ENCODE measurements around the gene CRYBB2. TPM values are rescaled to one million over a fixed set of nuclear protein-coding genes. Genes with fewer than 3 reads are reported as not detected.
"Not testable (repeated sequence)": the region's sequence is repeated elsewhere in the genome, so short reads cannot be mapped to it uniquely, and the experiment has no call there.

CRYBB2 gene
- total RNA-seq, 1 experiment from 2014 or later: 0.24 TPM

- no peaks in the 10 kb centered on the region for H3K9me3 ChIP-seq (replicated peaks)
- no peak overlapping the region for H3K27ac ChIP-seq
- H3K4me1 ChIP-seq: no peaks in the 10 kb centered on the region
- DNase-seq: peak; percentile 89 to 91
- H3K4me3 ChIP-seq: no peak overlapping the region
- H3K27me3 ChIP-seq: peaks cover 15% of the 10 kb centered on the region
- H3K36me3 ChIP-seq: no peaks in the 10 kb centered on the region
These were observed 16.3 kb downstream of the CRYBB2 start for GRCh38 chr22:25235547-25236290.

GRCh38 chr22:25236417-25236816 lies 17.0 kb downstream of the CRYBB2 start:
- H3K4me3 ChIP-seq: no peak overlapping the region
- no peaks in the 10 kb centered on the region for H3K4me1 ChIP-seq
- no peak for DNase-seq
- no peaks in the 10 kb centered on the region for H3K36me3 ChIP-seq
- H3K27ac ChIP-seq: no peak overlapping the region
- H3K9me3 ChIP-seq (replicated peaks): no peaks in the 10 kb centered on the region
- H3K27me3 ChIP-seq: peaks cover 17% of the 10 kb centered on the region

- no peaks in the 10 kb centered on the region for H3K4me1 ChIP-seq
- no peak for DNase-seq
- H3K27me3 ChIP-seq: peaks cover 17% of the 10 kb centered on the region
- no peaks in the 10 kb centered on the region for H3K9me3 ChIP-seq (replicated peaks)
- H3K4me3 ChIP-seq: no peak overlapping the region
- no peak overlapping the region for H3K27ac ChIP-seq
- H3K36me3 ChIP-seq: no peaks in the 10 kb centered on the region
These were observed 18.1 kb downstream of the CRYBB2 start for GRCh38 chr22:25237503-25237902.

- peaks cover 17% of the 10 kb centered on the region for H3K27me3 ChIP-seq
- H3K27ac ChIP-seq; H3K36me3 ChIP-seq; H3K9me3 ChIP-seq (replicated peaks); DNase-seq; H3K4me3 ChIP-seq; H3K4me1 ChIP-seq: not testable (repeated sequence)
These were observed 18.6 kb downstream of the CRYBB2 start for GRCh38 chr22:25238058-25238457.

GRCh38 chr22:25255169-25255568 lies 35.7 kb downstream of the CRYBB2 start:
- not testable (repeated sequence) for H3K27me3 ChIP-seq; H3K4me1 ChIP-seq; H3K27ac ChIP-seq; H3K4me3 ChIP-seq; DNase-seq; H3K36me3 ChIP-seq; H3K9me3 ChIP-seq (replicated peaks)

GRCh38 chr22:25267567-25267966 lies 48.1 kb downstream of the CRYBB2 start:
- H3K27ac ChIP-seq; H3K4me1 ChIP-seq; H3K27me3 ChIP-seq; H3K9me3 ChIP-seq (replicated peaks); DNase-seq; H3K36me3 ChIP-seq; H3K4me3 ChIP-seq: not testable (repeated sequence)

- H3K27me3 ChIP-seq; DNase-seq; H3K27ac ChIP-seq; H3K4me3 ChIP-seq; H3K9me3 ChIP-seq (replicated peaks); H3K4me1 ChIP-seq; H3K36me3 ChIP-seq: not testable (repeated sequence)
These were observed 49.5 kb downstream of the CRYBB2 start for GRCh38 chr22:25268902-25269301.

- not testable (repeated sequence) for H3K4me1 ChIP-seq, DNase-seq
These were observed 50.6 kb downstream of the CRYBB2 start for GRCh38 chr22:25270061-25270460.

GRCh38 chr22:25273231-25273630 lies 53.8 kb downstream of the CRYBB2 start:
- not testable (repeated sequence) for H3K9me3 ChIP-seq (replicated peaks); H3K27ac ChIP-seq; H3K4me1 ChIP-seq; H3K4me3 ChIP-seq; H3K27me3 ChIP-seq; DNase-seq; H3K36me3 ChIP-seq

More at GRCh38 chr22:25270061-25270460, 50.6 kb downstream of the CRYBB2 start:
- H3K27ac ChIP-seq; H3K27me3 ChIP-seq; H3K4me3 ChIP-seq; H3K36me3 ChIP-seq; H3K9me3 ChIP-seq (replicated peaks): not testable (repeated sequence)

- H3K9me3 ChIP-seq (replicated peaks): not testable (repeated sequence)
These were observed 54.5 kb downstream of the CRYBB2 start for GRCh38 chr22:25273928-25274327.

GRCh38 chr22:25280118-25280517 lies 60.7 kb downstream of the CRYBB2 start:
- H3K27me3 ChIP-seq: not testable (repeated sequence)

More at GRCh38 chr22:25273928-25274327, 54.5 kb downstream of the CRYBB2 start:
- not testable (repeated sequence) for H3K4me3 ChIP-seq, H3K4me1 ChIP-seq, DNase-seq, H3K36me3 ChIP-seq, H3K27me3 ChIP-seq, H3K27ac ChIP-seq

More at GRCh38 chr22:25280118-25280517, 60.7 kb downstream of the CRYBB2 start:
- not testable (repeated sequence) for H3K36me3 ChIP-seq; H3K4me1 ChIP-seq; DNase-seq; H3K9me3 ChIP-seq (replicated peaks); H3K27ac ChIP-seq; H3K4me3 ChIP-seq

Other genes starting within 250 kb of the CRYBB2 start
- not detected in 2 replicates for gene CRYBB3, start 19.8 kb upstream of the CRYBB2 start, total RNA-seq (2014; rRNA removed; shearing (Covaris generic))

Data from SJCRH30 (cell line).